Caco-2 (cell line): ENCODE measurements around the gene SLC22A4. TPM values are rescaled to one million over a fixed set of nuclear protein-coding genes. Genes with fewer than 3 reads are reported as not detected.

Experiments used
- BruUV-seq: library from RNA; stranded (reverse); fragments of 400-500 nt; replicated peaks from 2 replicates; lab custom pipeline; 2021; lab: Mats Ljungman, UMichigan
- CTCF ChIA-PET: fragments of 300-600 bp; sonication (Branson Sonifier 250); formaldehyde crosslinking; loops from one replicate; lab custom pipeline; 2022; ENCODE audit warnings: antibody characterized with exemption; lab: Charles Lee
- POLR2A ChIA-PET: fragments of 300-600 bp; sonication (Branson Sonifier 250); formaldehyde crosslinking; loops from one replicate; lab custom pipeline; 2022; ENCODE audit warnings: antibody characterized with exemption; lab: Charles Lee
- DNase-seq, 2 experiments: peaks; one replicate each; pipeline versions ENCODE4 v3.0.0 to v3.0.0-alpha.2; 2020 to 2022
- H3K27me3 ChIP-seq: replicated peaks from 2 replicates; pipeline ENCODE4 v1.6.0; 2011; ENCODE audit warnings: low read length; ENCODE audit not compliant: control insufficient read depth, insufficient read depth
- H3K36me3 ChIP-seq: 2 replicates; pipeline ENCODE4 v1.5.1; 2011; ENCODE audit warnings: low read length; ENCODE audit not compliant: control insufficient read depth, insufficient read depth
- H3K4me1 ChIP-seq: fragments of 250-450 bp; sonication (Bioruptor Pico); 2 replicates; pipeline ENCODE4 v1.5.1; 2020; ENCODE audit warnings: mild to moderate bottlenecking
- H3K4me3 ChIP-seq: 2 replicates; pipeline ENCODE4 v1.5.1; 2011; ENCODE audit warnings: low read depth, mild to moderate bottlenecking, control low read depth, low read length
- H3K9me3 ChIP-seq: fragments of 250-450 bp; sonication (Bioruptor Pico); 2 replicates; pipeline ENCODE4 v1.5.1; 2020; ENCODE audit warnings: mild to moderate bottlenecking, moderate library complexity
- H3K27ac Mint-ChIP-seq: one replicate; pipeline ENCODE4 v1.8.0; 2022; ENCODE audit warnings: mixed read lengths; ENCODE audit not compliant: unreplicated experiment
- H3K27me3 Mint-ChIP-seq: one replicate; pipeline ENCODE4 v1.8.0; 2022; ENCODE audit warnings: mixed read lengths; ENCODE audit not compliant: insufficient read depth, unreplicated experiment
- H3K36me3 Mint-ChIP-seq: one replicate; pipeline ENCODE4 v1.8.0; 2022; ENCODE audit warnings: mild to moderate bottlenecking, mixed read lengths; ENCODE audit not compliant: insufficient read depth, unreplicated experiment
- H3K4me1 Mint-ChIP-seq: one replicate; pipeline ENCODE4 v1.8.0; 2022; ENCODE audit warnings: low read depth, mixed read lengths; ENCODE audit not compliant: unreplicated experiment
- H3K4me3 Mint-ChIP-seq: one replicate; pipeline ENCODE4 v1.8.0; 2022; ENCODE audit warnings: mild to moderate bottlenecking, moderate library complexity, mixed read lengths; ENCODE audit not compliant: unreplicated experiment
- H3K9me3 Mint-ChIP-seq: one replicate; pipeline ENCODE4 v1.8.0; 2022; ENCODE audit warnings: mixed read lengths; ENCODE audit not compliant: unreplicated experiment
- intact Hi-C: fragments of 100-400 bp; cut with micrococcal nuclease; formaldehyde crosslinking; loops from one replicate; pipeline ENCODE4 v1.10.0; 2022; ENCODE audit not compliant: unreplicated experiment
- total RNA-seq: library from RNA; stranded (reverse); gene quantifications from 2 replicates; pipeline ENCODE4 v1.2.3, GENCODE V29; 2022
- TF ChIP-seq, protein P1 (sequence below), 2 experiments: fragments of 200-600 bp in 1 of 2; IDR thresholded peaks; 1 replicate in 1 of 2; 2 replicates in 1 of 2; pipeline versions ENCODE4 v1.5.1 to v1.8.0; 2011 to 2022; ENCODE audit warnings: antibody characterized with exemption in 1 of 2, control low read depth in 1 of 2, inconsistent platforms in 1 of 2, low read depth in 1 of 2, low read length in 1 of 2, mild to moderate bottlenecking in 1 of 2, moderate library complexity in 1 of 2; ENCODE audit not compliant: insufficient read depth in 1 of 2, severe bottlenecking in 1 of 2, unreplicated experiment in 1 of 2

SLC22A4 gene
- total RNA-seq, 1 experiment from 2014 or later, result 1.5 TPM

- Histone ChIP-seq H3K27me3 (no peaks in the 10 kb centered on the region), H3K4me3 (no peak overlapping the region), H3K4me1 (peaks cover 25% of the 10 kb centered on the region), H3K36me3 (no peaks in the 10 kb centered on the region), H3K9me3 (no peaks in the 10 kb centered on the region)
- ChIA-PET CTCF (interaction anchor here (1.0 kb wide), 1 partner anchor 16 kb away, joined by 3 read pairs; no protein-coding TSS in a partner anchor), POLR2A (interaction anchor here (0.6 to 1.6 kb wide), 2 partner anchors 16 to 73 kb away, joined by 3 to 6 read pairs; no protein-coding TSS in a partner anchor)
- Mint-ChIP-seq H3K36me3 (no peaks in the 10 kb centered on the region), H3K9me3 (peaks cover 8% of the 10 kb centered on the region), H3K27me3 (no peaks in the 10 kb centered on the region), H3K4me3 (no peak overlapping the region), H3K27ac (no peak overlapping the region), H3K4me1 (peaks cover 11% of the 10 kb centered on the region)
- DNase-seq, result peak in 1 of 2 experiments; percentile 27
- TF ChIP-seq, protein P1, sequence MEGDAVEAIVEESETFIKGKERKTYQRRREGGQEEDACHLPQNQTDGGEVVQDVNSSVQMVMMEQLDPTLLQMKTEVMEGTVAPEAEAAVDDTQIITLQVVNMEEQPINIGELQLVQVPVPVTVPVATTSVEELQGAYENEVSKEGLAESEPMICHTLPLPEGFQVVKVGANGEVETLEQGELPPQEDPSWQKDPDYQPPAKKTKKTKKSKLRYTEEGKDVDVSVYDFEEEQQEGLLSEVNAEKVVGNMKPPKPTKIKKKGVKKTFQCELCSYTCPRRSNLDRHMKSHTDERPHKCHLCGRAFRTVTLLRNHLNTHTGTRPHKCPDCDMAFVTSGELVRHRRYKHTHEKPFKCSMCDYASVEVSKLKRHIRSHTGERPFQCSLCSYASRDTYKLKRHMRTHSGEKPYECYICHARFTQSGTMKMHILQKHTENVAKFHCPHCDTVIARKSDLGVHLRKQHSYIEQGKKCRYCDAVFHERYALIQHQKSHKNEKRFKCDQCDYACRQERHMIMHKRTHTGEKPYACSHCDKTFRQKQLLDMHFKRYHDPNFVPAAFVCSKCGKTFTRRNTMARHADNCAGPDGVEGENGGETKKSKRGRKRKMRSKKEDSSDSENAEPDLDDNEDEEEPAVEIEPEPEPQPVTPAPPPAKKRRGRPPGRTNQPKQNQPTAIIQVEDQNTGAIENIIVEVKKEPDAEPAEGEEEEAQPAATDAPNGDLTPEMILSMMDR (IDR thresholded peaks at IDR 0.05; ENCODE audit: insufficient read depth in 1 of 2, low read depth in 1 of 2, low read length in 1 of 2, severe bottlenecking in 1 of 2, unreplicated experiment in 1 of 2), result no peak
- no TSS peak for BruUV-seq
- intact Hi-C loops, result loop anchor here (1.0 kb wide), 1 partner anchor 15 kb away; the partner anchor contains the start of gene SLC22A4
Observed at GRCh38 chr5:132309679-132310078, 15.5 kb downstream of the SLC22A4 start.

- TF ChIP-seq, protein P1 (IDR thresholded peaks at IDR 0.05; ENCODE audit: insufficient read depth in 1 of 2, low read depth in 1 of 2, low read length in 1 of 2, severe bottlenecking in 1 of 2, unreplicated experiment in 1 of 2), result no peak
- Histone ChIP-seq H3K27me3 (no peaks in the 10 kb centered on the region), H3K4me1 (peaks cover 25% of the 10 kb centered on the region), H3K9me3 (no peaks in the 10 kb centered on the region), H3K36me3 (no peaks in the 10 kb centered on the region), H3K4me3 (no peak overlapping the region)
- CTCF ChIA-PET, result interaction anchor here (1.0 kb wide), 1 partner anchor 17 kb away, joined by 3 read pairs; no protein-coding TSS in a partner anchor
- Mint-ChIP-seq H3K27ac (no peak overlapping the region), H3K36me3 (no peaks in the 10 kb centered on the region), H3K4me1 (peaks cover 11% of the 10 kb centered on the region), H3K9me3 (peaks cover 2% of the 10 kb centered on the region), H3K4me3 (no peak overlapping the region), H3K27me3 (no peaks in the 10 kb centered on the region)
- DNase-seq, result no peak
- POLR2A ChIA-PET, result interaction anchor here (0.6 to 1.6 kb wide), 2 partner anchors 17 to 73 kb away, joined by 3 to 6 read pairs; no protein-coding TSS in a partner anchor
- intact Hi-C loops, result no loop called here
- BruUV-seq, result no TSS peak
Observed at GRCh38 chr5:132310141-132310834, 16.1 kb downstream of the SLC22A4 start.

- Mint-ChIP-seq H3K36me3 (no peaks in the 10 kb centered on the region), H3K4me1 (peaks cover 11% of the 10 kb centered on the region), H3K9me3 (no peaks in the 10 kb centered on the region), H3K27ac (no peak overlapping the region), H3K4me3 (no peak overlapping the region), H3K27me3 (no peaks in the 10 kb centered on the region)
- ChIA-PET CTCF (no interaction called here), POLR2A (no interaction called here)
- intact Hi-C loops, result no loop called here
- Histone ChIP-seq H3K27me3 (no peaks in the 10 kb centered on the region), H3K36me3 (no peaks in the 10 kb centered on the region), H3K4me3 (no peak overlapping the region), H3K9me3 (no peaks in the 10 kb centered on the region), H3K4me1 (peaks cover 18% of the 10 kb centered on the region)
- no TSS peak for BruUV-seq
- no peak for DNase-seq
- TF ChIP-seq, protein P1 (IDR thresholded peaks at IDR 0.05; ENCODE audit: insufficient read depth in 1 of 2, low read depth in 1 of 2, low read length in 1 of 2, severe bottlenecking in 1 of 2, unreplicated experiment in 1 of 2), result no peak
Observed at GRCh38 chr5:132313366-132313765, 19.2 kb downstream of the SLC22A4 start.
